GM12878 (cell line): ENCODE results near the gene NPRL2. TPM values are rescaled to one million over a fixed set of nuclear protein-coding genes. Genes with fewer than 3 reads are reported as not detected.
A peak's percentile ranks its signal among the peaks of the same experiment; 100 is the strongest.

Source experiments
- ASH2L ChIP-seq: fragments of 300-600, 200-600 bp; sonication (generic); IDR thresholded peaks from 2 replicates; pipeline ENCODE4 v1.6.1; 2017; ENCODE audit warnings: low read depth, mild to moderate bottlenecking, borderline replicate concordance
- BACH1 ChIP-seq: fragments of 450-650 bp; IDR thresholded peaks from 2 replicates; pipeline ENCODE4 v1.6.1; 2017; ENCODE audit warnings: mild to moderate bottlenecking, borderline replicate concordance
- CUX1 ChIP-seq: IDR thresholded peaks from 2 replicates; pipeline ENCODE4 v1.6.1; 2012; ENCODE audit warnings: improper control_type of control experiment, low read depth, low read length; ENCODE audit not compliant: insufficient replicate concordance
- EP300 ChIP-seq, 2 experiments: fragments of 150-350 bp in 1 of 2; IDR thresholded peaks; 2 replicates each; pipeline ENCODE4 v1.6.1; 2011 to 2012; ENCODE audit warnings: low read depth in 2 of 2, low read length in 2 of 2, borderline replicate concordance in 1 of 2, improper control_type of control experiment in 1 of 2, inconsistent platforms in 1 of 2; ENCODE audit not compliant: control insufficient read depth in 1 of 2
- GATAD2B ChIP-seq: fragments of 450-650 bp; conservative IDR thresholded peaks from 2 replicates; pipeline ENCODE4 v1.6.1; 2017; ENCODE audit warnings: low read depth, mild to moderate bottlenecking, moderate library complexity
- MEF2A ChIP-seq: IDR thresholded peaks from 2 replicates; pipeline ENCODE4 v1.6.1; 2011; ENCODE audit warnings: low read depth, mild to moderate bottlenecking, low read length, moderate library complexity; ENCODE audit not compliant: insufficient read depth
- NFYA ChIP-seq: IDR thresholded peaks from 2 replicates; pipeline ENCODE4 v1.6.1; 2011; ENCODE audit warnings: low read depth, mild to moderate bottlenecking, low read length, improper control_type of control experiment, borderline replicate concordance
- NFYB ChIP-seq: IDR thresholded peaks from 2 replicates; pipeline ENCODE4 v1.6.1; 2011; ENCODE audit warnings: low read depth, mild to moderate bottlenecking, low read length, improper control_type of control experiment, moderate library complexity; ENCODE audit not compliant: insufficient read depth
- NKRF ChIP-seq: fragments of 450-650 bp; conservative IDR thresholded peaks from 2 replicates; pipeline ENCODE4 v1.6.1; 2017; ENCODE audit warnings: mild to moderate bottlenecking, moderate library complexity
- PML ChIP-seq: IDR thresholded peaks from 2 replicates; pipeline ENCODE4 v1.6.1; 2012; ENCODE audit warnings: low read length, inconsistent platforms
- POLR2AphosphoS2 ChIP-seq: IDR thresholded peaks from 2 replicates; pipeline ENCODE4 v1.6.1; 2011; ENCODE audit warnings: low read depth, mild to moderate bottlenecking, low read length, improper control_type of control experiment, moderate library complexity
- RCOR1 ChIP-seq: conservative IDR thresholded peaks from 2 replicates; pipeline ENCODE4 v1.6.1; 2012; ENCODE audit warnings: low read depth, low read length, improper control_type of control experiment
- SIN3A ChIP-seq: IDR thresholded peaks from 2 replicates; pipeline ENCODE4 v1.6.1; 2012; ENCODE audit warnings: low read depth, low read length, improper control_type of control experiment
- SPI1 ChIP-seq: IDR thresholded peaks from 2 replicates; pipeline ENCODE4 v1.6.1; 2011; ENCODE audit warnings: low read depth, mild to moderate bottlenecking, low read length, moderate library complexity, borderline replicate concordance; ENCODE audit not compliant: insufficient read depth
- YY1 ChIP-seq: IDR thresholded peaks from 2 replicates; pipeline ENCODE4 v1.6.1; 2011; ENCODE audit warnings: low read depth, mild to moderate bottlenecking, low read length
- ZNF687 ChIP-seq: fragments of 450-650 bp; IDR thresholded peaks from 2 replicates; pipeline ENCODE4 v1.6.1; 2017; ENCODE audit warnings: mild to moderate bottlenecking, moderate library complexity
- ZZZ3 ChIP-seq: IDR thresholded peaks from 2 replicates; pipeline ENCODE4 v1.6.1; 2011; ENCODE audit warnings: low read depth; ENCODE audit not compliant: control insufficient read depth, insufficient read length
- polyA plus RNA-seq, 11 experiments: library from polyadenylated mRNA; depleted of rRNA in 4 of 11; unstranded in 6 of 11; stranded (reverse) in 5 of 11; fragments of >200 nt; fragmentation: Nextera tagmentation in 4 of 11; fragmentation: Illumina TruSeq in 1 of 11; extraction: Ambion mirVana in 4 of 11; extraction: Trizol in 1 of 11; gene quantifications; 1 replicate in 1 of 11; 2 replicates in 10 of 11; pipeline versions ENCODE4 v1.2.1 to v1.2.3, GENCODE V29; 2011 to 2016; ENCODE audit warnings: inconsistent platforms in 2 of 11, missing spikeins in 2 of 11, low read depth in 1 of 11
- total RNA-seq, 4 experiments: library from RNA; depleted of rRNA in 3 of 4; stranded (reverse); fragments of >200 nt in 3 of 4; fragmentation: Illumina TruSeq in 1 of 4; extraction: Trizol in 1 of 4; gene quantifications; 2 replicates each; pipeline versions ENCODE4 v1.2.1 to v1.2.3, GENCODE V29; 2013 to 2021

Gene NPRL2
- total and polyA plus RNA-seq, 10 of the 15 experiments (the other 5 are each of a cell fraction or from before 2014, with no cell fraction given), result 17.8 to 54.2 (median 32.9) TPM

DNA sequence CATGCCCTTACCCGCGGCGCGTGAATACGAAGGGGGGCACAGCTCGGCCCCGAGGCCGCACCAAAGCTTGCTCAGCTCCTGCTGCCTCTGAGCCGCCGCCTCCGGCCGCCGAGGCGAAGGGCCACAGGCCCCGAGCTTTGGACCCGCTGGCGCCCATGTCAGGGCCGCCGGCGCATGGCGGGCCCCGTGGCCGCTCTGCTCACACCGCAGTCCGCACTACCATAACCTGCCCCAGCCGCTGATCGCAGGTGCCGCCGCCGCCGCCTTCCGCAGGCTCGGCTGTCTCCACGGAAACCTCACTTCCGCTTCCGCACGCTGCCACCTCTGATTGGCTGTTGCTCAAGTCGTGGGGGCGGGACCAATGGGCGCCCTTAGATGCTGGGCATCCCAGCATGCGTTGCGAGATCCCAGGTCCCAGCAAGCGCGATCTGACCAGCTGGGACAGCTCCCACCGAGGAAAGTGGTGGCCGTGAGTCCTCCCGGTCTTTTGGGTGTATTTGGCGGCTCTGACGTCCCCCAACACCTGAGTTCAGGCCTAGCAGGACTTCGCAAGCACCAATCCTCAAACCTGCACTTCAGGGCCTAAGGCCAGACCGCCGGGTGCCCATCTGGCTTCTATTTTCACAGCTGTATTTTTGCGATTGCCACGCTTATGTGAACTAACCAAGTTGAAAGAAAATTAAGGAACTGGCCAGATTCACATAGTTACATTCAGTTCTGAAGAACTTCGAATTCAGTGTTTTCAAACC lies 22.5 kb downstream of the NPRL2 start, which contains the start of gene TUSC2 (continued):
- TF ChIP-seq ZNF687, result peak; percentile 54; the same call in 1 of the 2 replicates
- TF ChIP-seq EP300 (IDR thresholded peaks at IDR 0.05; ENCODE audit: borderline replicate concordance in 1 of 2, control insufficient read depth in 1 of 2, low read depth in 2 of 2, low read length in 2 of 2), result no peak
- TF ChIP-seq YY1, result peak; percentile 72; the same call in 1 of the 2 replicates
- TF ChIP-seq NFYA, result peak; percentile 9; the same call in 1 of the 2 replicates
- peak; percentile 91 for TF ChIP-seq POLR2AphosphoS2
- peak; percentile 51; the same call in 1 of the 2 replicates for TF ChIP-seq GATAD2B
- peak; percentile 74 for TF ChIP-seq SPI1
- 0 out of 2 replicates have a peak, but pooled peaks have one; percentile 64 for TF ChIP-seq PML
- TF ChIP-seq NFYB, result peak; percentile 97
- no peak for TF ChIP-seq ASH2L
- TF ChIP-seq MEF2A, result no peak
- no peak for TF ChIP-seq RCOR1
- 0 out of 2 replicates have a peak, but pooled peaks have one; percentile 50 for TF ChIP-seq SIN3A
- TF ChIP-seq ZZZ3, result no peak
- peak; percentile 31; the same call in 1 of the 2 replicates for TF ChIP-seq BACH1
- TF ChIP-seq NKRF, result peak; percentile 95
- TF ChIP-seq CUX1, result no peak
